Memory B cell (primary cell): Measurements from ENCODE around the gene ENOX1.

Experiments used
- ATAC-seq: fragments of 150-1000 bp; cut with Tn5 transposase; 2 replicates; pipeline ENCODE4 v1.10.0; 2021; ENCODE audit warnings: low read depth, mild to moderate bottlenecking, moderate library complexity
- DNase-seq, 2 donors: peaks; one replicate each; pipeline ENCODE4 v3.0.0; 2022; ENCODE audit warnings: low spot score in 2 of 2
- H3K27ac Mint-ChIP-seq: one replicate; pipeline ENCODE4 v1.8.0; 2022; ENCODE audit warnings: mild to moderate bottlenecking, moderate library complexity, mixed read lengths
- H3K27me3 Mint-ChIP-seq: one replicate; pipeline ENCODE4 v1.8.0; 2022; ENCODE audit warnings: mixed read lengths
- H3K36me3 Mint-ChIP-seq: one replicate; pipeline ENCODE4 v1.8.0; 2022; ENCODE audit warnings: mild to moderate bottlenecking, mixed read lengths
- H3K4me1 Mint-ChIP-seq: one replicate; pipeline ENCODE4 v1.8.0; 2022; ENCODE audit warnings: mixed read lengths
- H3K4me3 Mint-ChIP-seq: one replicate; pipeline ENCODE4 v1.8.0; 2022; ENCODE audit warnings: mild to moderate bottlenecking, moderate library complexity, mixed read lengths
- H3K9me3 Mint-ChIP-seq: one replicate; pipeline ENCODE4 v1.8.0; 2022; ENCODE audit warnings: mixed read lengths

Gene ENOX1

GRCh38 chr13:43263047-43263446 is 523.7 kb downstream of the ENOX1 start:
- H3K4me1 Mint-ChIP-seq = no peaks in the 10 kb centered on the region
- no peak for ATAC-seq

GRCh38 chr13:43260999-43261398 is 525.8 kb downstream of the ENOX1 start:
- DNase-seq (no peak), ATAC-seq (no peak)
- Mint-ChIP-seq H3K4me1 (no peaks in the 10 kb centered on the region), H3K27ac (no peak overlapping the region), H3K36me3 (no peaks in the 10 kb centered on the region), H3K4me3 (no peak overlapping the region), H3K27me3 (no peaks in the 10 kb centered on the region), H3K9me3 (peaks cover 2% of the 10 kb centered on the region)

More at GRCh38 chr13:43263047-43263446, 523.7 kb downstream of the ENOX1 start:
- Mint-ChIP-seq H3K9me3 (peaks cover 2% of the 10 kb centered on the region), H3K36me3 (no peaks in the 10 kb centered on the region), H3K27me3 (peaks cover 3% of the 10 kb centered on the region), H3K27ac (peak overlapping the region; percentile 14), H3K4me3 (no peak overlapping the region)
- DNase-seq = no peak

GRCh38 chr13:43258771-43259170 is 528.0 kb downstream of the ENOX1 start:
- peaks cover 2% of the 10 kb centered on the region for H3K9me3 Mint-ChIP-seq
- DNase-seq (no peak), ATAC-seq (no peak)
- H3K36me3 Mint-ChIP-seq = no peaks in the 10 kb centered on the region
- no peaks in the 10 kb centered on the region for H3K27me3 Mint-ChIP-seq
- H3K4me3 Mint-ChIP-seq = no peak overlapping the region
- H3K4me1 Mint-ChIP-seq = no peaks in the 10 kb centered on the region
- no peak overlapping the region for H3K27ac Mint-ChIP-seq

- DNase-seq = no peak
Observed at GRCh38 chr13:43257765-43258164, 529.0 kb downstream of the ENOX1 start.

DNA sequence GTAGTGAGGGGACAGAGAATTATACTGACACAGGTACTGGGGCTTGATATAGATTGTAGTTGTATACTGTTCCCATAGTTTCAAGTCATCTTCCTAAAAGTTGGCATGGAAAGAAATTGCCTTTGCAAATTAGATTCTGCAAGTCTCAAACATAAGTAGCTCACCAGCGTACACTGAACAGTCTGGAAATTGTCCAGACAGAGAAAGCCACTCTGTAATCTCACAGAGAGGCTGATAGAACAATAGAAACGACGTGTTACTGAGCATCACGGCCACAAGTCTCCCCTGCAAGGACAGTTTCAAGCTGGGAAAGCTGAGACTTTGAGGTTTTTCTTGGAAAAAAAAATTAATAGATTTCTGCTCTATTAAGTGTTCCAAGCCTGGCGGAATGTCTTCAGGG is 534.8 kb downstream of the ENOX1 start:
- Mint-ChIP-seq H3K27ac (no peak overlapping the region), H3K4me1 (no peaks in the 10 kb centered on the region), H3K9me3 (no peaks in the 10 kb centered on the region), H3K36me3 (no peaks in the 10 kb centered on the region), H3K4me3 (no peak overlapping the region), H3K27me3 (peaks cover 4% of the 10 kb centered on the region)
- no peak for DNase-seq
- no peak for ATAC-seq

More at GRCh38 chr13:43257765-43258164, 529.0 kb downstream of the ENOX1 start:
- Mint-ChIP-seq H3K27ac (no peak overlapping the region), H3K27me3 (peaks cover 2% of the 10 kb centered on the region), H3K36me3 (no peaks in the 10 kb centered on the region), H3K4me1 (no peaks in the 10 kb centered on the region), H3K9me3 (peaks cover 2% of the 10 kb centered on the region), H3K4me3 (no peak overlapping the region)
- ATAC-seq = no peak

DNA sequence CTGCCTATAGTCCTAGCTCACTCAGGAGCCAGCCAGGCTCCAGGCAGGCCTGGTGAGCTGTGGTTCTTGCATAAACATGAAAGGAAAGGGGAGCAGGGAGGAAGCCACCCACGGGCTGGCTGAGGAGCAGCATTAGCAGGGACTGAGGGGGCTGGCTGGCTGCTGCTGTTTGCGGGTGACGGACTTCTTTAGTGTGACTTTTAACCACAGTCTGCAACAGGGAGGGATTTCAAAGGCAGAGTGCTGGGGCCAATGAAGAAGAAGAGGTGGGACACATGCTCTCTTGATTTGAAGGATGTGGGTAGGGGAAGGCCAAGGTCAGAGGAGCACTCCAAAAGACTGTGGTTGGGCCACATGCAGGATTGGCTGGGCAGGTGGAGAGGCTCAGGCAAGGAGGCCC is 540.4 kb downstream of the ENOX1 start:
- Mint-ChIP-seq H3K9me3 (no peaks in the 10 kb centered on the region), H3K4me1 (peaks cover 2% of the 10 kb centered on the region), H3K27me3 (peaks cover 17% of the 10 kb centered on the region), H3K4me3 (no peak overlapping the region), H3K36me3 (no peaks in the 10 kb centered on the region), H3K27ac (no peak overlapping the region)
- ATAC-seq (no peak), DNase-seq (no peak)

DNA sequence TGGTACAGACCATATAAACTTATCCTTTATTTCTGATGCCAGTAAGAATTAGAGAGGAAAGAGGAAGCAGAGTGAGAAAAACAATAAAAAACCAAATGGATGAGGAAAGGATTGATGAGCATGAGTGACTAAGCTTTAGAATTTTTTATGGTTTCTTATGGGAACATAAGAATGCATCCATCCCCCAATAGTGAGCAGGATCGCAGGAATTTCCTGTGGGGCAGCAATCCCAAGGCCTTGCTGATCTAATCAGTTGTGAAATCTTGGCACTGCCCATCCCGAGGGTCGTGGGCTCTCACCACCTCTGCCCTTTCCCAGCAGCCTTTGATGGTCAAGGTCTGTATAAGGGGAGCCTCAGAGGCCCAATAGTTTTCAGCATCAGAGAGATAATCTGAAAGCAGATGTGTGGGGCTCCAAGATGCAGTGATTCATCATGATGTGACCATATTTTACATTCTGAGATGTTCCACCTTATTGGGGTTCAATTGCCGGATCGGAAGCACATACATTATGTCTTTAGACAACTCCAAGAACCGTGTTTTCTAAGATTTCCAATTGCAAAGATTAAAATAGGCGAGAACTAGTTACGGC is 541.3 kb downstream of the ENOX1 start:
- peaks cover 3% of the 10 kb centered on the region for H3K4me1 Mint-ChIP-seq
- H3K27ac Mint-ChIP-seq = no peak overlapping the region
- no peak overlapping the region for H3K4me3 Mint-ChIP-seq
- peaks cover 20% of the 10 kb centered on the region for H3K27me3 Mint-ChIP-seq
- no peaks in the 10 kb centered on the region for H3K36me3 Mint-ChIP-seq
- no peaks in the 10 kb centered on the region for H3K9me3 Mint-ChIP-seq
- no peak for ATAC-seq
- no peak for DNase-seq

DNA sequence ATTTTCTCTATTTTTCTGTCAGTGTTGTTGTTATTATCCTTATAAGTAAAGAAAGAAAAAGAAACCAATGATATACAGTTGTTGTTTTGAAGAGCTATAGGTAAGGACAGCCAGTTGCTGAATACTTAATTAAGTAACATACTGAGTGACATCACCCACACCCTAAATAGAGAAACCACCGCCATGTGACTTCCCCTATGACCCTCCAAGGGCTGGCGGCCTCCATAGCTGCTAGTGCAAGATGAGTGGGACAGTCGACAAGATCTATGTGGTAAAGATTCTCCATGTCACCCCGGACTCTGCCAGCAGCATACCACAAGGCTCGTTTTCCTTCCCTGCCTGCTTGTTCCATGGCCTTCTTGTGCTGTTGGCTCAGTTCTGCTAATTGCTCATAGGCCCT is 542.3 kb downstream of the ENOX1 start:
- Mint-ChIP-seq H3K27ac (no peak overlapping the region), H3K36me3 (no peaks in the 10 kb centered on the region), H3K4me1 (peaks cover 5% of the 10 kb centered on the region), H3K4me3 (no peak overlapping the region), H3K27me3 (peaks cover 20% of the 10 kb centered on the region), H3K9me3 (no peaks in the 10 kb centered on the region)
- DNase-seq (no peak), ATAC-seq (no peak)

GRCh38 chr13:43243711-43244110 is 543.1 kb downstream of the ENOX1 start:
- Mint-ChIP-seq H3K36me3 (no peaks in the 10 kb centered on the region), H3K27ac (no peak overlapping the region), H3K4me1 (peaks cover 5% of the 10 kb centered on the region), H3K4me3 (no peak overlapping the region), H3K9me3 (no peaks in the 10 kb centered on the region), H3K27me3 (peaks cover 20% of the 10 kb centered on the region)
- no peak for DNase-seq
- ATAC-seq = no peak

DNA sequence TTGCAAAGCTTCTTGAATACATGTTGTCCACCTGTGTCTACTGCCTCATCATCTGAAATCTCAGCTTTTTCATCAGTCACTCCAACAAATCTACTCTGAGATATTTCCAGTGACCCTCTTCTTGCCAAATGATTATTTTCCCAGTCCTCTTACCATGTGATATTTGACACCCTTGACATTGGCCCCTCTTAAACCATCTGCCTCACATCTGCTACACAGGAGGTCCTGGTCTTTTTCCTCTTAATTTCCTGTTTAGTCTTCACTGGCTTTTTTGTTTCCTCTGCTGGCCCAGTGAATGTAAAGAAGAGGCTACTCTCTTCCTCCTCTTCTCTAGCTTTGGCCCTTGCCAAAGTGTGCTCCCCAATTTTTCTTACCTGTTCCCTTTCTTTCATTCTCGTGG is 544.7 kb downstream of the ENOX1 start:
- no peak for ATAC-seq
- Mint-ChIP-seq H3K27ac (no peak overlapping the region), H3K4me3 (no peak overlapping the region), H3K9me3 (no peaks in the 10 kb centered on the region), H3K4me1 (peaks cover 5% of the 10 kb centered on the region), H3K27me3 (peaks cover 20% of the 10 kb centered on the region), H3K36me3 (no peaks in the 10 kb centered on the region)
- DNase-seq = no peak

- H3K9me3 Mint-ChIP-seq = no peaks in the 10 kb centered on the region
- H3K4me1 Mint-ChIP-seq = peaks cover 5% of the 10 kb centered on the region
- no peak for ATAC-seq
- H3K4me3 Mint-ChIP-seq = no peak overlapping the region
- H3K36me3 Mint-ChIP-seq = no peaks in the 10 kb centered on the region
- H3K27ac Mint-ChIP-seq = no peak overlapping the region
- DNase-seq = no peak
- H3K27me3 Mint-ChIP-seq = peaks cover 13% of the 10 kb centered on the region
Observed at GRCh38 chr13:43240278-43240677, 546.5 kb downstream of the ENOX1 start.

GRCh38 chr13:43239275-43239840 is 547.4 kb downstream of the ENOX1 start:
- Mint-ChIP-seq H3K4me3 (no peak overlapping the region), H3K4me1 (peaks cover 3% of the 10 kb centered on the region), H3K9me3 (no peaks in the 10 kb centered on the region), H3K27ac (no peak overlapping the region), H3K36me3 (no peaks in the 10 kb centered on the region), H3K27me3 (peaks cover 11% of the 10 kb centered on the region)
- DNase-seq (no peak), ATAC-seq (no peak)

GRCh38 chr13:43238341-43239083 is 548.3 kb downstream of the ENOX1 start:
- Mint-ChIP-seq H3K4me3 (no peak overlapping the region), H3K27me3 (peaks cover 7% of the 10 kb centered on the region), H3K9me3 (no peaks in the 10 kb centered on the region), H3K4me1 (peaks cover 3% of the 10 kb centered on the region), H3K36me3 (no peaks in the 10 kb centered on the region), H3K27ac (no peak overlapping the region)
- DNase-seq (no peak), ATAC-seq (no peak)

- Mint-ChIP-seq H3K4me1 (peaks cover 3% of the 10 kb centered on the region), H3K9me3 (no peaks in the 10 kb centered on the region), H3K36me3 (no peaks in the 10 kb centered on the region), H3K27ac (no peak overlapping the region), H3K4me3 (no peak overlapping the region), H3K27me3 (peaks cover 4% of the 10 kb centered on the region)
- DNase-seq = no peak
- no peak for ATAC-seq
Observed at GRCh38 chr13:43237616-43238015, 549.2 kb downstream of the ENOX1 start.
